ENCODE measurements around the gene ETV1. TPM values are rescaled to one million over a fixed set of nuclear protein-coding genes. Genes with fewer than 3 reads are reported as not detected.
A peak's percentile ranks its signal among the peaks of the same experiment; 100 is the strongest.

Gene ETV1
- total and polyA plus RNA-seq, 9 of the 15 experiments (the other 6 are each of a cell fraction or from before 2014, with no cell fraction given): 7.2 to 27.4 (median 14.0) TPM

DNA sequence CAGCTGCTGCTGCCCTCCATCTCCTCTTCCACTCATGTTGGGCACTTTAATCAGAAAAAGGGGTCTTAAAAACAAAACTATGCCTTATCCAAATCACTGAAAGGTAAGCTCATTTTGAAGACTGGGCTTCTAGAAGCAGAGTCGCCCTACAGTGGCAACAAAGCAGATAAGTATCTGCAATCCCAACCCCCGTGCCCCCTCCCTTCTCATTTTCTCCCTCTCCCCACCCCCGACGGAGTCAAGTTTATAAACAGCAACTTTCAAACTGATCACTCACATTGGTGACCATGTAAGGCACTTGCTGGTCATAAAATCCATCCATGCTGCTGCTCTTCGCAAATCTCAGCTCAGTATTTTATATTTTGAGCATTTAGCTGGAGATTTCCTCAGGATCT lies 738 bp downstream of the ETV1 start (continued):
- TF ChIP-seq, protein P1, sequence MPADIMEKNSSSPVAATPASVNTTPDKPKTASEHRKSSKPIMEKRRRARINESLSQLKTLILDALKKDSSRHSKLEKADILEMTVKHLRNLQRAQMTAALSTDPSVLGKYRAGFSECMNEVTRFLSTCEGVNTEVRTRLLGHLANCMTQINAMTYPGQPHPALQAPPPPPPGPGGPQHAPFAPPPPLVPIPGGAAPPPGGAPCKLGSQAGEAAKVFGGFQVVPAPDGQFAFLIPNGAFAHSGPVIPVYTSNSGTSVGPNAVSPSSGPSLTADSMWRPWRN (IDR thresholded peaks at IDR 0.05; ENCODE audit: low read depth): no peak; the same call in 1 of the 2 replicates
- no peak for TF ChIP-seq ZBTB7A (IDR thresholded peaks at IDR 0.05; ENCODE audit: borderline replicate concordance, control insufficient read depth, low read depth, low read length)
- TF ChIP-seq SREBF2 (CRISPR knock-in tag; IDR thresholded peaks at IDR 0.05): no peak
- peak; percentile 5; the same call in 1 of the 2 replicates for TF ChIP-seq ARID1B (IDR thresholded peaks at IDR 0.05)
- TF ChIP-seq ZNF143 (CRISPR knock-in tag; IDR thresholded peaks at IDR 0.05): no peak
- no peak for TF ChIP-seq SREBF1 (IDR thresholded peaks at IDR 0.05; ENCODE audit: borderline replicate concordance, low read depth, low read length)
- 0 out of 2 replicates have a peak, but pooled peaks have one; percentile 11 for TF ChIP-seq CREM (IDR thresholded peaks at IDR 0.05; ENCODE audit: low read depth)
- TF ChIP-seq SMARCA4 (IDR thresholded peaks at IDR 0.05): 0 out of 2 replicates have a peak, but pooled peaks have one; percentile 11
- TF ChIP-seq RHOXF2B (CRISPR knock-in tag; conservative IDR thresholded peaks at IDR 0.05): no peak
- peak in 1 of 2 experiments; percentile 58; a peak in 1 of 4 replicates for TF ChIP-seq TBL1XR1 (IDR thresholded peaks at IDR 0.05; ENCODE audit: low read length in 2 of 2)
- peak; percentile 2; the same call in 1 of the 2 replicates for TF ChIP-seq L3MBTL2 (IDR thresholded peaks at IDR 0.05)
- peak; percentile 72; the same call in 1 of the 2 replicates for TF ChIP-seq FOXM1 (IDR thresholded peaks at IDR 0.05; ENCODE audit: low read depth)
- no peak for TF ChIP-seq FOXM1 (CRISPR knock-in tag; IDR thresholded peaks at IDR 0.05; ENCODE audit: low read depth)
- no peak for TF ChIP-seq SIRT6 (IDR thresholded peaks at IDR 0.05; ENCODE audit: low read depth, low read length)
- 0 out of 4 replicates have a peak, but pooled peaks of 1 of the 2 experiments have one; percentile 1 for TF ChIP-seq RAD21 (CRISPR knock-in tag; conservative IDR thresholded peaks at IDR 0.05 in 1 of 2, IDR thresholded peaks at IDR 0.05 in 1 of 2)
- TF ChIP-seq EP300 (IDR thresholded peaks at IDR 0.05; ENCODE audit: low read length): 0 out of 2 replicates have a peak, but pooled peaks have one; percentile 38
- TF ChIP-seq ZFP36 (IDR thresholded peaks at IDR 0.05; ENCODE audit: low read depth, low read length, partially characterized antibody): no peak
- peak in 1 of 2 experiments; percentile 18; a peak in 1 of 4 replicates for TF ChIP-seq RCOR1 (IDR thresholded peaks at IDR 0.05; ENCODE audit: borderline replicate concordance in 1 of 2, low read depth in 2 of 2, low read length in 2 of 2)
- TF ChIP-seq MTA2 (IDR thresholded peaks at IDR 0.05; ENCODE audit: low read depth): no peak
- TF ChIP-seq HDAC2 (IDR thresholded peaks at IDR 0.05): 0 out of 2 replicates have a peak, but pooled peaks have one; percentile 18
- no peak for TF ChIP-seq CBX2 (IDR thresholded peaks at IDR 0.05; ENCODE audit: insufficient read depth, low read length, poor library complexity, severe bottlenecking)
- TF ChIP-seq GATA2 (CRISPR knock-in tag; IDR thresholded peaks at IDR 0.05): peak; percentile 39; the same call in 1 of the 2 replicates
- TF ChIP-seq, protein P2, sequence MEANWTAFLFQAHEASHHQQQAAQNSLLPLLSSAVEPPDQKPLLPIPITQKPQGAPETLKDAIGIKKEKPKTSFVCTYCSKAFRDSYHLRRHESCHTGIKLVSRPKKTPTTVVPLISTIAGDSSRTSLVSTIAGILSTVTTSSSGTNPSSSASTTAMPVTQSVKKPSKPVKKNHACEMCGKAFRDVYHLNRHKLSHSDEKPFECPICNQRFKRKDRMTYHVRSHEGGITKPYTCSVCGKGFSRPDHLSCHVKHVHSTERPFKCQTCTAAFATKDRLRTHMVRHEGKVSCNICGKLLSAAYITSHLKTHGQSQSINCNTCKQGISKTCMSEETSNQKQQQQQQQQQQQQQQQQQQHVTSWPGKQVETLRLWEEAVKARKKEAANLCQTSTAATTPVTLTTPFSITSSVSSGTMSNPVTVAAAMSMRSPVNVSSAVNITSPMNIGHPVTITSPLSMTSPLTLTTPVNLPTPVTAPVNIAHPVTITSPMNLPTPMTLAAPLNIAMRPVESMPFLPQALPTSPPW (CRISPR knock-in tag; IDR thresholded peaks at IDR 0.05): peak; percentile 95
- no peak for TF ChIP-seq RBFOX2 (IDR thresholded peaks at IDR 0.05; ENCODE audit: low read depth, low read length)
- TF ChIP-seq CEBPG (CRISPR knock-in tag; IDR thresholded peaks at IDR 0.05): no peak
- no peak for TF ChIP-seq CEBPG (tag; conservative IDR thresholded peaks at IDR 0.05 in 1 of 2, IDR thresholded peaks at IDR 0.05 in 1 of 2)
- no peak for TF ChIP-seq ZNF212 (CRISPR knock-in tag; IDR thresholded peaks at IDR 0.05)
- no peak for TF ChIP-seq ZC3H4 (CRISPR knock-in tag; IDR thresholded peaks at IDR 0.05; ENCODE audit: borderline replicate concordance)
- TF ChIP-seq RFX1 (IDR thresholded peaks at IDR 0.05): no peak
- peak; percentile 49; the same call in 1 of the 2 replicates for TF ChIP-seq SUPT5H (IDR thresholded peaks at IDR 0.05)
- TF ChIP-seq CREBBP (IDR thresholded peaks at IDR 0.05; ENCODE audit: low read depth, low read length): no peak
